ENCODE measurements around the gene CUBN. TPM values are rescaled to one million over a fixed set of nuclear protein-coding genes. Genes with fewer than 3 reads are reported as not detected.
A peak's percentile ranks its signal among the peaks of the same experiment; 100 is the strongest.

The CUBN gene
- total RNA-seq, 1 donor from 2014 or later, result 2.7 TPM

GRCh38 chr10:17038627-17039026 lies 91.0 kb downstream of the CUBN start:
- no peaks in the 10 kb centered on the region for H3K79me2 ChIP-seq (ENCODE audit: insufficient read depth, low read length)
- no peaks in the 10 kb centered on the region for H4K20me1 ChIP-seq (ENCODE audit: insufficient read depth, low read length)
- Mint-ChIP-seq H3K36me3 (ENCODE audit: low read depth, unreplicated experiment) (peaks cover 2% of the 10 kb centered on the region), H3K4me3 (ENCODE audit: unreplicated experiment) (no peak overlapping the region), H3K27me3 (ENCODE audit: low read depth, unreplicated experiment) (no peaks in the 10 kb centered on the region), H3K4me1 (ENCODE audit: low read depth, unreplicated experiment) (peaks cover 16% of the 10 kb centered on the region), H3K27ac (ENCODE audit: unreplicated experiment) (peak overlapping the region; percentile 34), H3K9me3 (ENCODE audit: unreplicated experiment) (peaks cover 3% of the 10 kb centered on the region)
- TF ChIP-seq EZH2 (IDR thresholded peaks at IDR 0.05; ENCODE audit: insufficient read depth, low read length) (no peak), CTCF (IDR thresholded peaks at IDR 0.05; ENCODE audit: insufficient read depth, low read depth, low read length) (no peak)
- DNase-seq (ENCODE audit: low read depth) (no peak), FAIRE-seq (no peak)
- H2AFZ ChIP-seq (ENCODE audit: low read depth, low read length), result no peak overlapping the region
- no peaks in the 10 kb centered on the region for H3K4me1 ChIP-seq (ENCODE audit: insufficient read depth, low read length)
- no peak overlapping the region for H3K27ac ChIP-seq (ENCODE audit: low read depth, low read length)
- H3K36me3 ChIP-seq (ENCODE audit: insufficient read depth, low read length), result no peaks in the 10 kb centered on the region
- no peak overlapping the region for H3K4me3 ChIP-seq (ENCODE audit: insufficient read depth, low read depth, low read length)
- no peak overlapping the region for H3K9ac ChIP-seq (ENCODE audit: low read length)
- H3K4me2 ChIP-seq (ENCODE audit: low read length), result no peak overlapping the region
- H3K27me3 ChIP-seq (ENCODE audit: insufficient read depth, low read length), result no peaks in the 10 kb centered on the region
- H3K9me3 ChIP-seq (ENCODE audit: insufficient read depth, low read depth, low read length), result no peaks in the 10 kb centered on the region

- H3K4me2 ChIP-seq (ENCODE audit: low read length), result no peak overlapping the region
- H3K9ac ChIP-seq (ENCODE audit: low read length), result no peak overlapping the region
- Mint-ChIP-seq H3K4me3 (ENCODE audit: unreplicated experiment) (no peak overlapping the region), H3K36me3 (ENCODE audit: low read depth, unreplicated experiment) (peaks cover 2% of the 10 kb centered on the region), H3K27me3 (ENCODE audit: low read depth, unreplicated experiment) (no peaks in the 10 kb centered on the region), H3K27ac (ENCODE audit: unreplicated experiment) (no peak overlapping the region), H3K9me3 (ENCODE audit: unreplicated experiment) (peaks cover 6% of the 10 kb centered on the region), H3K4me1 (ENCODE audit: low read depth, unreplicated experiment) (peaks cover 16% of the 10 kb centered on the region)
- no peak overlapping the region for H2AFZ ChIP-seq (ENCODE audit: low read depth, low read length)
- H3K4me3 ChIP-seq (ENCODE audit: insufficient read depth, low read depth, low read length), result no peak overlapping the region
- no peaks in the 10 kb centered on the region for H3K79me2 ChIP-seq (ENCODE audit: insufficient read depth, low read length)
- H3K36me3 ChIP-seq (ENCODE audit: insufficient read depth, low read length), result no peaks in the 10 kb centered on the region
- H3K4me1 ChIP-seq (ENCODE audit: insufficient read depth, low read length), result no peaks in the 10 kb centered on the region
- H4K20me1 ChIP-seq (ENCODE audit: insufficient read depth, low read length), result no peaks in the 10 kb centered on the region
- DNase-seq (ENCODE audit: low read depth) (no peak), FAIRE-seq (no peak)
- H3K27ac ChIP-seq (ENCODE audit: low read depth, low read length), result no peak overlapping the region
- no peaks in the 10 kb centered on the region for H3K9me3 ChIP-seq (ENCODE audit: insufficient read depth, low read depth, low read length)
- no peak for TF ChIP-seq EZH2 (IDR thresholded peaks at IDR 0.05; ENCODE audit: insufficient read depth, low read length)
- TF ChIP-seq CTCF (IDR thresholded peaks at IDR 0.05; ENCODE audit: insufficient read depth, low read depth, low read length), result no peak
- H3K27me3 ChIP-seq (ENCODE audit: insufficient read depth, low read length), result no peaks in the 10 kb centered on the region
Measured at GRCh38 chr10:17037910-17038309, 91.7 kb downstream of the CUBN start.

GRCh38 chr10:17035446-17035845 lies 94.2 kb downstream of the CUBN start:
- peaks cover under 1% of the 10 kb centered on the region for H3K4me1 ChIP-seq (ENCODE audit: insufficient read depth, low read length)
- no peak overlapping the region for H3K4me3 ChIP-seq (ENCODE audit: insufficient read depth, low read depth, low read length)
- no peak overlapping the region for H3K9ac ChIP-seq (ENCODE audit: low read length)
- no peaks in the 10 kb centered on the region for H4K20me1 ChIP-seq (ENCODE audit: insufficient read depth, low read length)
- no peak for FAIRE-seq
- H3K9me3 ChIP-seq (ENCODE audit: insufficient read depth, low read depth, low read length), result no peaks in the 10 kb centered on the region
- no peak for DNase-seq (ENCODE audit: low read depth)
- H3K27me3 ChIP-seq (ENCODE audit: insufficient read depth, low read length), result no peaks in the 10 kb centered on the region
- Mint-ChIP-seq H3K4me3 (ENCODE audit: unreplicated experiment) (no peak overlapping the region), H3K27me3 (ENCODE audit: low read depth, unreplicated experiment) (no peaks in the 10 kb centered on the region), H3K9me3 (ENCODE audit: unreplicated experiment) (peaks cover 8% of the 10 kb centered on the region), H3K4me1 (ENCODE audit: low read depth, unreplicated experiment) (peaks cover 6% of the 10 kb centered on the region), H3K27ac (ENCODE audit: unreplicated experiment) (no peak overlapping the region), H3K36me3 (ENCODE audit: low read depth, unreplicated experiment) (peaks cover 4% of the 10 kb centered on the region)
- TF ChIP-seq CTCF (IDR thresholded peaks at IDR 0.05; ENCODE audit: insufficient read depth, low read depth, low read length) (no peak), EZH2 (IDR thresholded peaks at IDR 0.05; ENCODE audit: insufficient read depth, low read length) (no peak)
- no peak overlapping the region for H2AFZ ChIP-seq (ENCODE audit: low read depth, low read length)
- H3K4me2 ChIP-seq (ENCODE audit: low read length), result no peak overlapping the region
- H3K36me3 ChIP-seq (ENCODE audit: insufficient read depth, low read length), result no peaks in the 10 kb centered on the region
- no peaks in the 10 kb centered on the region for H3K79me2 ChIP-seq (ENCODE audit: insufficient read depth, low read length)
- no peak overlapping the region for H3K27ac ChIP-seq (ENCODE audit: low read depth, low read length)

Data from astrocyte (in vitro differentiated cells and primary cell).